Lower leg skin (tissue), 3 donors: ENCODE results near the gene UNC5C.

Experiments used
- CTCF ChIP-seq, 3 donors: fragments of 450-650 bp; IDR thresholded peaks; one replicate each; pipeline ENCODE4 v1.5.1; 2016; ENCODE audit warnings: antibody characterized with exemption in 3 of 3, mild to moderate bottlenecking in 3 of 3, moderate library complexity in 2 of 3
- POLR2A ChIP-seq, 2 donors: fragments of 450-650 bp; IDR thresholded peaks; one replicate each; pipeline ENCODE4 v1.6.1; 2016 to 2017; ENCODE audit warnings: antibody characterized with exemption in 2 of 2, mild to moderate bottlenecking in 1 of 2, moderate library complexity in 1 of 2

GRCh38 chr4:95272797-95273196, 276.0 kb downstream of the UNC5C start:
- TF ChIP-seq CTCF (IDR thresholded peaks at IDR 0.05) (no peak), POLR2A (IDR thresholded peaks at IDR 0.05) (no peak)
